HEK293 (cell line): Measurements from ENCODE around the gene PRDM7.
A peak's percentile ranks its signal among the peaks of the same experiment; 100 is the strongest.

ENCODE experiments used
- CTCF ChIA-PET: fragments of 350-600 bp; formaldehyde crosslinking; extraction: SDS; loops from one replicate; lab custom pipeline; 2021; ENCODE audit warnings: antibody characterized with exemption; lab: Yijun Ruan, JAX
- POLR2A ChIA-PET: fragments of 300-600 bp; formaldehyde crosslinking; extraction: SDS; loops from one replicate; lab custom pipeline; 2020; ENCODE audit warnings: antibody characterized with exemption, inconsistent platforms; lab: Yijun Ruan, JAX
- H3K27ac ChIP-seq: fragments of 200-500 bp; sonication (Bioruptor generic); 2 replicates; pipeline ENCODE4 v1.5.1; 2014; ENCODE audit warnings: low read depth, low read length, control low read depth, inconsistent platforms; ENCODE audit errors: extremely low read depth
- H3K36me3 ChIP-seq, 2 experiments: fragments of 200-500 bp in 1 of 2; sonication (Bioruptor generic) in 1 of 2; 1 replicate in 1 of 2; 2 replicates in 1 of 2; pipeline ENCODE4 v1.5.1; 2014 to 2017; ENCODE audit warnings: inconsistent platforms in 2 of 2, low read length in 2 of 2; ENCODE audit not compliant: control insufficient read depth in 2 of 2, insufficient read depth in 1 of 2
- H3K4me1 ChIP-seq: fragments of 200-500 bp; sonication (Bioruptor generic); 2 replicates; pipeline ENCODE4 v1.5.1; 2014; ENCODE audit warnings: mild to moderate bottlenecking, low read length, inconsistent platforms; ENCODE audit not compliant: control insufficient read depth, insufficient read depth
- H3K4me3 ChIP-seq: 2 replicates; pipeline ENCODE4 v1.5.1; 2011; ENCODE audit warnings: low read depth, mild to moderate bottlenecking, control low read depth, low read length, moderate library complexity
- H3K9me3 ChIP-seq: fragments of 200-500 bp; sonication (Bioruptor generic); 2 replicates; pipeline ENCODE4 v1.5.1; 2014; ENCODE audit warnings: low read depth, low read length, inconsistent platforms; ENCODE audit not compliant: control insufficient read depth, insufficient read depth
- GLI4 ChIP-seq: fragments of 450-650 bp; formaldehyde crosslinking; IDR thresholded peaks from 2 replicates; pipeline ENCODE4 v1.5.1; 2016; ENCODE audit warnings: missing biosample characterization, missing genetic modification characterization
- ZNF155 ChIP-seq: fragments of 450-650 bp; formaldehyde crosslinking; IDR thresholded peaks from 2 replicates; pipeline ENCODE4 v1.5.1; 2016; ENCODE audit warnings: missing biosample characterization, missing genetic modification characterization
- ZNF214 ChIP-seq: fragments of 450-650 bp; formaldehyde crosslinking; IDR thresholded peaks from 2 replicates; pipeline ENCODE4 v1.5.1; 2017; ENCODE audit warnings: missing biosample characterization, mild to moderate bottlenecking, missing genetic modification characterization, borderline replicate concordance
- ZNF341 ChIP-seq: fragments of 450-650 bp; formaldehyde crosslinking; IDR thresholded peaks from 2 replicates; pipeline ENCODE4; 2016; ENCODE audit warnings: low read depth, missing biosample characterization, missing genetic modification characterization
- ZNF501 ChIP-seq: fragments of 450-650 bp; formaldehyde crosslinking; IDR thresholded peaks from 2 replicates; pipeline ENCODE4 v1.5.1; 2016; ENCODE audit warnings: missing biosample characterization, missing genetic modification characterization
- ZNF558 ChIP-seq: fragments of 450-650 bp; formaldehyde crosslinking; IDR thresholded peaks from 2 replicates; pipeline ENCODE4 v1.5.1; 2016; ENCODE audit warnings: missing biosample characterization, missing genetic modification characterization
- TF ChIP-seq, protein P1 (sequence below): fragments of 450-650 bp; formaldehyde crosslinking; IDR thresholded peaks from 2 replicates; pipeline ENCODE4 v1.5.1; 2016; ENCODE audit warnings: missing biosample characterization, missing genetic modification characterization
- TF ChIP-seq, protein P2 (sequence below): fragments of 450-650 bp; formaldehyde crosslinking; IDR thresholded peaks from 2 replicates; pipeline ENCODE4 v1.5.1; 2016; ENCODE audit warnings: missing biosample characterization, missing genetic modification characterization
- TF ChIP-seq, protein P3 (sequence below): fragments of 450-650 bp; formaldehyde crosslinking; IDR thresholded peaks from 2 replicates; pipeline ENCODE4 v1.5.1; 2017; ENCODE audit warnings: missing biosample characterization, missing genetic modification characterization
- TF ChIP-seq, protein P4 (sequence below): fragments of 450-650 bp; IDR thresholded peaks from 2 replicates; pipeline ENCODE4 v1.5.1; 2018; ENCODE audit warnings: missing biosample characterization, mild to moderate bottlenecking, missing genetic modification characterization
- TF ChIP-seq, protein P5 (sequence below): fragments of 450-650 bp; formaldehyde crosslinking; IDR thresholded peaks from 2 replicates; pipeline ENCODE4 v1.5.1; 2016; ENCODE audit warnings: missing biosample characterization, missing genetic modification characterization
- TF ChIP-seq, protein P6 (sequence below): fragments of 450-650 bp; formaldehyde crosslinking; IDR thresholded peaks from 2 replicates; pipeline ENCODE4 v1.5.1; 2017; ENCODE audit warnings: missing biosample characterization, missing genetic modification characterization

PRDM7 gene

DNA sequence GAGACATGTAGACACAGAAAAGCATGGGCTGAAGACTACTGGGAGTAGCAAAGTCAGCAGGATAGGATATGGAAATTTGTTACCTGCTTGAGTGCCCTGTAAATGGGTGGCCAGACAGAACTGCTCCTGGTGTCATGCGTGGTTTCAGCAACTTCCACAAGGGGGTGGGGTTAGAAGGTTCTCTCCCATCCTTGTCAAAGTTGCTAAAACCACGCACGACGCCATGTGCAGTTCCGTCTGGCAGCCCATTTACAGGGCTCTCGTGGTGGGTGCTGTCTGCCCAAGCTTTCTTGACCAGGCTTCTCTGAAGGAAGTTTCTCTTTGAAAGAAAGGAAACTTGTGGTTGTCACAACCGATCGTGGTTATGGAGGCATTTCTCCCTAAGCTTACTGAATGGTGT, 51.0 kb downstream of the PRDM7 start:
- peaks cover 0 to 28% of the 10 kb centered on the region in 2 experiments; a peak in 2 of 3 replicates for H3K36me3 ChIP-seq
- H3K9me3 ChIP-seq: no peaks in the 10 kb centered on the region
- TF ChIP-seq, protein P1, sequence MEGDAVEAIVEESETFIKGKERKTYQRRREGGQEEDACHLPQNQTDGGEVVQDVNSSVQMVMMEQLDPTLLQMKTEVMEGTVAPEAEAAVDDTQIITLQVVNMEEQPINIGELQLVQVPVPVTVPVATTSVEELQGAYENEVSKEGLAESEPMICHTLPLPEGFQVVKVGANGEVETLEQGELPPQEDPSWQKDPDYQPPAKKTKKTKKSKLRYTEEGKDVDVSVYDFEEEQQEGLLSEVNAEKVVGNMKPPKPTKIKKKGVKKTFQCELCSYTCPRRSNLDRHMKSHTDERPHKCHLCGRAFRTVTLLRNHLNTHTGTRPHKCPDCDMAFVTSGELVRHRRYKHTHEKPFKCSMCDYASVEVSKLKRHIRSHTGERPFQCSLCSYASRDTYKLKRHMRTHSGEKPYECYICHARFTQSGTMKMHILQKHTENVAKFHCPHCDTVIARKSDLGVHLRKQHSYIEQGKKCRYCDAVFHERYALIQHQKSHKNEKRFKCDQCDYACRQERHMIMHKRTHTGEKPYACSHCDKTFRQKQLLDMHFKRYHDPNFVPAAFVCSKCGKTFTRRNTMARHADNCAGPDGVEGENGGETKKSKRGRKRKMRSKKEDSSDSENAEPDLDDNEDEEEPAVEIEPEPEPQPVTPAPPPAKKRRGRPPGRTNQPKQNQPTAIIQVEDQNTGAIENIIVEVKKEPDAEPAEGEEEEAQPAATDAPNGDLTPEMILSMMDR (tag by site-specific recombination): 0 out of 2 replicates have a peak, but pooled peaks have one; percentile 11
- TF ChIP-seq ZNF501: no peak
- CTCF ChIA-PET: interaction anchor here (0.7 kb wide), 2 partner anchors 320 to 385 kb away, joined by 3 read pairs; no protein-coding TSS in a partner anchor
- H3K4me1 ChIP-seq: peaks cover 7% of the 10 kb centered on the region
- POLR2A ChIA-PET: interaction anchor here (0.7 to 1.0 kb wide), 3 partner anchors 12 to 61 kb away, joined by 3 to 4 read pairs (median 3); no protein-coding TSS in a partner anchor
- H3K27ac ChIP-seq: no peak overlapping the region
- no peak overlapping the region for H3K4me3 ChIP-seq

DNA sequence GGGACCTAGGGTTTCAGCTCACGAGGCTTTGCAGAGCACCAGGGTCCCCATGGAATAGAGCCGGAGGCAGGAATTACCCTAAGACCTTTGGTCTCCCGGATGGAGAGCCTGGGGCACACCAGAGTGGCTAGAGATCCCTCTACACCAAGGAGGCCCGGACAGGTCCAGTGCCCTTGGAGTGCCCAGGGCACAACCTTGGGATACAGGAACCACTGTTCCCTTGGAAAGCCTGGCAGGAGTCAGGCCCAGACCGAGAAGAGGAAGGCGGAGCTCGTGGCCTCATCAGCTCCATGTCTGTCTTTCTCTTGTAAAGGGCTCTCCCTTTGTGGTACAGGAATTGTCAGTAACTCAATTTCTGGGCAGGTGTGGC, 54.1 kb downstream of the PRDM7 start:
- ChIA-PET CTCF (no interaction called here), POLR2A (interaction anchor here (1.0 to 1.4 kb wide), 5 partner anchors 12 to 210 kb away, joined by 3 to 6 read pairs (median 3); no protein-coding TSS in a partner anchor)
- H3K9me3 ChIP-seq: no peaks in the 10 kb centered on the region
- peak overlapping the region; percentile 66 for H3K4me3 ChIP-seq
- peak overlapping the region; percentile 69; the same call in 1 of the 2 replicates for H3K27ac ChIP-seq
- TF ChIP-seq ZNF155 (tag by site-specific recombination): no peak
- TF ChIP-seq, protein P2, sequence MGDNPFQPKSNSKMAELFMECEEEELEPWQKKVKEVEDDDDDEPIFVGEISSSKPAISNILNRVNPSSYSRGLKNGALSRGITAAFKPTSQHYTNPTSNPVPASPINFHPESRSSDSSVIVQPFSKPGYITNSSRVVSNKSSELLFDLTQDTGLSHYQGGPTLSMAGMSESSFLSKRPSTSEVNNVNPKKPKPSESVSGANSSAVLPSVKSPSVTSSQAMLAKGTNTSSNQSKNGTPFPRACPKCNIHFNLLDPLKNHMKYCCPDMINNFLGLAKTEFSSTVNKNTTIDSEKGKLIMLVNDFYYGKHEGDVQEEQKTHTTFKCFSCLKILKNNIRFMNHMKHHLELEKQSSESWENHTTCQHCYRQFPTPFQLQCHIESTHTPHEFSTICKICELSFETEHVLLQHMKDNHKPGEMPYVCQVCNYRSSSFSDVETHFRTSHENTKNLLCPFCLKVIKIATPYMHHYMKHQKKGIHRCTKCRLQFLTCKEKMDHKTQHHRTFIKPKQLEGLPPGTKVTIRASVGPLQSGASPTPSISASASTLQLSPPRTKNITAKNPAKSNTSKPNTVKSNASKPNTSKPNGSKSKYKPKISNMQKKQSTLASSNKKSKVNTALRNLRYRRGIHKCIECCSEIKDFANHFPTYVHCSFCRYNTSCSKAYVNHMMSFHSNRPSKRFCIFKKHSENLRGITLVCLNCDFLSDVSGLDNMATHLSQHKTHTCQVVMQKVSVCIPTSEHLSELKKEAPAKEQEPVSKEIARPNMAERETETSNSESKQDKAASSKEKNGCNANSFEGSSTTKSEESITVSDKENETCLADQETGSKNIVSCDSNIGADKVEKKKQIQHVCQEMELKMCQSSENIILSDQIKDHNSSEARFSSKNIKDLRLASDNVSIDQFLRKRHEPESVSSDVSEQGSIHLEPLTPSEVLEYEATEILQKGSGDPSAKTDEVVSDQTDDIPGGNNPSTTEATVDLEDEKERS (tag by site-specific recombination): no peak
- no peak for TF ChIP-seq GLI4
- no peak for TF ChIP-seq ZNF214 (tag by site-specific recombination)
- TF ChIP-seq, protein P3, sequence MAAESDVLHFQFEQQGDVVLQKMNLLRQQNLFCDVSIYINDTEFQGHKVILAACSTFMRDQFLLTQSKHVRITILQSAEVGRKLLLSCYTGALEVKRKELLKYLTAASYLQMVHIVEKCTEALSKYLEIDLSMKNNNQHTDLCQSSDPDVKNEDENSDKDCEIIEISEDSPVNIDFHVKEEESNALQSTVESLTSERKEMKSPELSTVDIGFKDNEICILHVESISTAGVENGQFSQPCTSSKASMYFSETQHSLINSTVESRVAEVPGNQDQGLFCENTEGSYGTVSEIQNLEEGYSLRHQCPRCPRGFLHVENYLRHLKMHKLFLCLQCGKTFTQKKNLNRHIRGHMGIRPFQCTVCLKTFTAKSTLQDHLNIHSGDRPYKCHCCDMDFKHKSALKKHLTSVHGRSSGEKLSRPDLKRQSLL: no peak
- TF ChIP-seq, protein P4, sequence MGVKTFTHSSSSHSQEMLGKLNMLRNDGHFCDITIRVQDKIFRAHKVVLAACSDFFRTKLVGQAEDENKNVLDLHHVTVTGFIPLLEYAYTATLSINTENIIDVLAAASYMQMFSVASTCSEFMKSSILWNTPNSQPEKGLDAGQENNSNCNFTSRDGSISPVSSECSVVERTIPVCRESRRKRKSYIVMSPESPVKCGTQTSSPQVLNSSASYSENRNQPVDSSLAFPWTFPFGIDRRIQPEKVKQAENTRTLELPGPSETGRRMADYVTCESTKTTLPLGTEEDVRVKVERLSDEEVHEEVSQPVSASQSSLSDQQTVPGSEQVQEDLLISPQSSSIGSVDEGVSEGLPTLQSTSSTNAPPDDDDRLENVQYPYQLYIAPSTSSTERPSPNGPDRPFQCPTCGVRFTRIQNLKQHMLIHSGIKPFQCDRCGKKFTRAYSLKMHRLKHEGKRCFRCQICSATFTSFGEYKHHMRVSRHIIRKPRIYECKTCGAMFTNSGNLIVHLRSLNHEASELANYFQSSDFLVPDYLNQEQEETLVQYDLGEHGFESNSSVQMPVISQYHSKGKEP: no peak
- TF ChIP-seq, all 188 proteins: peak for 0
- H3K4me1 ChIP-seq: peaks cover 20% of the 10 kb centered on the region
- H3K36me3 ChIP-seq: peaks cover 0 to 6% of the 10 kb centered on the region in 2 experiments; a peak in 2 of 3 replicates

DNA sequence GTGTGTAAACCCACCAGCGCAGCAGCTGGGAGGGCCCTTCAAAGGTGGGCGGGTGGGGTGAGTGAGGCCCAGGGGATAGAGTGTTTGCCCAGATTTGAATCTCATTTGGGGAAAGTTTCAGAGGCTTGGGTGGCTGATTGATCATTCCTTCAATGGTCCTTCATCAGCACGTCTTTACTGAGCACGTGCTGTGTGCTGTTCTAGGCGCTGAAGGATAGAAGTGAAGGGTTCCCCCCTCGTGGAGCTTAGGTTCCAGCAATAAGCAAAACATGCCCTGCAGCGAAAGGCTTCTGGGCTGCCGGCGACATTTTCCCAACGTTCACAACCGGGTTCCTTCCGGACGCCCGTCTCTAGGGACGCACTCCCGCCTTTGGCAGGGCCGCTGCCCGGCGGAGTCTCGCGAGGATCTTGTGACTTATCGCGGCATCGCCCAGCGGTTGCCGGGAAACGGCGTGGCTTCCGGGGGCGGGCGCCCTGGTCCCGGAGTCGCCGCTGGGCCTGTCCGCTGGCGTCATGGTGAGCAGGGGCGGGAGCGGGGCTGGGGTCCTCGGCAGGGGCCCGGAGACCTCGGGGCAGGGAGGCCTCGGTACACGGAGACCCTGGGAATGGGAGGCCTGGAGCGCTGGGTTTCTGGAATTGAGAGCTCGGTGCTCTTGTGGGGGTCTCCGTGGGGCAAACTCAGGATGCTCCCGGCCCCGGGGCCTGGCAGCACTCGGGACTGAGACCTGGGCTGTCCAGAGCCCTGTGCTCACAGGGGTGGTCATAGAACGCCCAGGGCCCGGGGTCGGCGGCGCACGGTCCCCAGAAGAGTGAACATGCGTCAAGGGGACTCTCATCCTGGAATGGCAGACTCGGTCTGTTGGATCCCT, 54.7 kb downstream of the PRDM7 start:
- Histone ChIP-seq H3K4me3 (peak overlapping the region; percentile 66), H3K4me1 (peaks cover 20% of the 10 kb centered on the region), H3K27ac (peak overlapping the region; percentile 69), H3K36me3 (peaks cover 0 to 2% of the 10 kb centered on the region in 2 experiments; a peak in 1 of 3 replicates), H3K9me3 (no peaks in the 10 kb centered on the region)
- POLR2A ChIA-PET: interaction anchor here (0.8 to 1.4 kb wide), 5 partner anchors 13 to 209 kb away, joined by 3 to 6 read pairs (median 3); no protein-coding TSS in a partner anchor
- CTCF ChIA-PET: no interaction called here
- peak; percentile 81 for TF ChIP-seq ZNF341 (tag by site-specific recombination)
- TF ChIP-seq, protein P5, sequence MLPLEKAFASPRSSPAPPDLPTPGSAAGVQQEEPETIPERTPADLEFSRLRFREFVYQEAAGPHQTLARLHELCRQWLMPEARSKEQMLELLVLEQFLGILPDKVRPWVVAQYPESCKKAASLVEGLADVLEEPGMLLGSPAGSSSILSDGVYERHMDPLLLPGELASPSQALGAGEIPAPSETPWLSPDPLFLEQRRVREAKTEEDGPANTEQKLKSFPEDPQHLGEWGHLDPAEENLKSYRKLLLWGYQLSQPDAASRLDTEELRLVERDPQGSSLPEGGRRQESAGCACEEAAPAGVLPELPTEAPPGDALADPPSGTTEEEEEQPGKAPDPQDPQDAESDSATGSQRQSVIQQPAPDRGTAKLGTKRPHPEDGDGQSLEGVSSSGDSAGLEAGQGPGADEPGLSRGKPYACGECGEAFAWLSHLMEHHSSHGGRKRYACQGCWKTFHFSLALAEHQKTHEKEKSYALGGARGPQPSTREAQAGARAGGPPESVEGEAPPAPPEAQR (tag by site-specific recombination): 0 out of 2 replicates have a peak, but pooled peaks have one; percentile 26
- TF ChIP-seq ZNF558: no peak
- TF ChIP-seq, protein P6, sequence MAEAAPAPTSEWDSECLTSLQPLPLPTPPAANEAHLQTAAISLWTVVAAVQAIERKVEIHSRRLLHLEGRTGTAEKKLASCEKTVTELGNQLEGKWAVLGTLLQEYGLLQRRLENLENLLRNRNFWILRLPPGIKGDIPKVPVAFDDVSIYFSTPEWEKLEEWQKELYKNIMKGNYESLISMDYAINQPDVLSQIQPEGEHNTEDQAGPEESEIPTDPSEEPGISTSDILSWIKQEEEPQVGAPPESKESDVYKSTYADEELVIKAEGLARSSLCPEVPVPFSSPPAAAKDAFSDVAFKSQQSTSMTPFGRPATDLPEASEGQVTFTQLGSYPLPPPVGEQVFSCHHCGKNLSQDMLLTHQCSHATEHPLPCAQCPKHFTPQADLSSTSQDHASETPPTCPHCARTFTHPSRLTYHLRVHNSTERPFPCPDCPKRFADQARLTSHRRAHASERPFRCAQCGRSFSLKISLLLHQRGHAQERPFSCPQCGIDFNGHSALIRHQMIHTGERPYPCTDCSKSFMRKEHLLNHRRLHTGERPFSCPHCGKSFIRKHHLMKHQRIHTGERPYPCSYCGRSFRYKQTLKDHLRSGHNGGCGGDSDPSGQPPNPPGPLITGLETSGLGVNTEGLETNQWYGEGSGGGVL (tag by site-specific recombination): peak; percentile 67
- TF ChIP-seq, protein P1 (tag by site-specific recombination): 0 out of 2 replicates have a peak, but pooled peaks have one; percentile 11
